Measurements from ENCODE around the gene SERPINA1. TPM values are rescaled to one million over a fixed set of nuclear protein-coding genes. Genes with fewer than 3 reads are reported as not detected.
"Not testable (repeated sequence)": the region's sequence is repeated elsewhere in the genome, so short reads cannot be mapped to it uniquely, and the experiment has no call there.

SERPINA1 gene
- polyA plus RNA-seq, 3 donors from 2014 or later: 1.7 to 5.5 (median 3.0) TPM

GRCh38 chr14:94349276-94349675 is 39.1 kb downstream of the SERPINA1 start:
- H3K4me3 Mint-ChIP-seq: no peak overlapping the region
- no peak overlapping the region for H3K27ac Mint-ChIP-seq
- no peaks in the 10 kb centered on the region for H3K9me3 Mint-ChIP-seq
- H3K27me3 Mint-ChIP-seq (ENCODE audit: low read depth in 3 of 3): peaks cover 3 to 8% (median 5%) of the 10 kb centered on the region in 3 donors
- DNase-seq: no peak
- H3K4me1 Mint-ChIP-seq: no peaks in the 10 kb centered on the region
- H3K36me3 Mint-ChIP-seq: no peaks in the 10 kb centered on the region

GRCh38 chr14:94348836-94349235 is 39.6 kb downstream of the SERPINA1 start:
- Mint-ChIP-seq H3K9me3 (no peaks in the 10 kb centered on the region), H3K36me3 (no peaks in the 10 kb centered on the region), H3K27me3 (ENCODE audit: low read depth in 3 of 3) (peaks cover 5 to 8% (median 5%) of the 10 kb centered on the region in 3 donors), H3K27ac (no peak overlapping the region), H3K4me3 (no peak overlapping the region), H3K4me1 (no peaks in the 10 kb centered on the region)
- DNase-seq: no peak

GRCh38 chr14:94346841-94347240 is 41.6 kb downstream of the SERPINA1 start:
- Mint-ChIP-seq H3K4me3 (no peak overlapping the region), H3K27ac (no peak overlapping the region), H3K36me3 (no peaks in the 10 kb centered on the region), H3K4me1 (no peaks in the 10 kb centered on the region), H3K9me3 (no peaks in the 10 kb centered on the region), H3K27me3 (ENCODE audit: low read depth in 3 of 3) (peaks cover 4 to 11% (median 5%) of the 10 kb centered on the region in 3 donors)
- DNase-seq: no peak

- peak overlapping the region in 1 of 6 donors; percentile 6 for H3K27ac Mint-ChIP-seq
- peak in 1 of 3 donors; percentile 13 for DNase-seq
- H3K36me3 Mint-ChIP-seq, H3K4me1 Mint-ChIP-seq, H3K9me3 Mint-ChIP-seq, H3K4me3 Mint-ChIP-seq: not testable (repeated sequence)
- H3K27me3 Mint-ChIP-seq (ENCODE audit: low read depth in 3 of 3): peaks cover 2 to 13% (median 3%) of the 10 kb centered on the region in 3 donors
These were observed 42.2 kb downstream of the SERPINA1 start for GRCh38 chr14:94346065-94346786.

- DNase-seq: no peak
- Mint-ChIP-seq H3K4me1 (no peaks in the 10 kb centered on the region), H3K27ac (no peak overlapping the region), H3K36me3 (no peaks in the 10 kb centered on the region), H3K4me3 (no peak overlapping the region), H3K9me3 (no peaks in the 10 kb centered on the region), H3K27me3 (ENCODE audit: low read depth in 3 of 3) (peaks cover 2 to 17% (median 3%) of the 10 kb centered on the region in 3 donors)
These were observed 42.9 kb downstream of the SERPINA1 start for GRCh38 chr14:94345344-94346064.

GRCh38 chr14:94344389-94344788 is 44.0 kb downstream of the SERPINA1 start:
- H3K27ac Mint-ChIP-seq: no peak overlapping the region

GRCh38 chr14:94343238-94344005 is 45.0 kb downstream of the SERPINA1 start:
- Mint-ChIP-seq H3K27ac (no peak overlapping the region), H3K4me3 (no peak overlapping the region), H3K4me1 (no peaks in the 10 kb centered on the region), H3K36me3 (no peaks in the 10 kb centered on the region), H3K9me3 (no peaks in the 10 kb centered on the region), H3K27me3 (ENCODE audit: low read depth in 3 of 3) (peaks cover 0 to 15% (median 3%) of the 10 kb centered on the region in 3 donors)
- DNase-seq: no peak

More at GRCh38 chr14:94344389-94344788, 44.0 kb downstream of the SERPINA1 start:
- Mint-ChIP-seq H3K4me1 (no peaks in the 10 kb centered on the region), H3K4me3 (no peak overlapping the region), H3K36me3 (no peaks in the 10 kb centered on the region), H3K27me3 (ENCODE audit: low read depth in 3 of 3) (peaks cover 2 to 16% (median 3%) of the 10 kb centered on the region in 3 donors), H3K9me3 (no peaks in the 10 kb centered on the region)
- DNase-seq: no peak

GRCh38 chr14:94342334-94342934 is 46.0 kb downstream of the SERPINA1 start:
- no peaks in the 10 kb centered on the region for H3K4me1 Mint-ChIP-seq
- H3K27me3 Mint-ChIP-seq (ENCODE audit: low read depth in 3 of 3): peaks cover 0 to 15% (median 3%) of the 10 kb centered on the region in 3 donors
- no peak for DNase-seq
- H3K4me3 Mint-ChIP-seq: no peak overlapping the region
- no peak overlapping the region for H3K27ac Mint-ChIP-seq
- H3K9me3 Mint-ChIP-seq: no peaks in the 10 kb centered on the region
- no peaks in the 10 kb centered on the region for H3K36me3 Mint-ChIP-seq

GRCh38 chr14:94341656-94342333 is 46.6 kb downstream of the SERPINA1 start:
- no peak for DNase-seq
- Mint-ChIP-seq H3K27me3 (ENCODE audit: low read depth in 3 of 3) (peaks cover 0 to 15% (median 3%) of the 10 kb centered on the region in 3 donors), H3K27ac (no peak overlapping the region), H3K36me3 (no peaks in the 10 kb centered on the region), H3K9me3 (no peaks in the 10 kb centered on the region), H3K4me3 (no peak overlapping the region), H3K4me1 (no peaks in the 10 kb centered on the region)

- no peaks in the 10 kb centered on the region for H3K36me3 Mint-ChIP-seq
- no peaks in the 10 kb centered on the region for H3K9me3 Mint-ChIP-seq
- no peaks in the 10 kb centered on the region for H3K4me1 Mint-ChIP-seq
- H3K4me3 Mint-ChIP-seq: no peak overlapping the region
- no peak for DNase-seq
- peaks cover 0 to 15% (median 3%) of the 10 kb centered on the region in 3 donors for H3K27me3 Mint-ChIP-seq (ENCODE audit: low read depth in 3 of 3)
- H3K27ac Mint-ChIP-seq: no peak overlapping the region
These were observed 47.9 kb downstream of the SERPINA1 start for GRCh38 chr14:94340533-94340932.

GRCh38 chr14:94338023-94338422 is 50.4 kb downstream of the SERPINA1 start:
- H3K27me3 Mint-ChIP-seq (ENCODE audit: low read depth in 3 of 3): peaks cover 2 to 13% (median 3%) of the 10 kb centered on the region in 3 donors
- no peak overlapping the region for H3K4me3 Mint-ChIP-seq

GRCh38 chr14:94337274-94337673 is 51.1 kb downstream of the SERPINA1 start:
- Mint-ChIP-seq H3K4me1 (no peaks in the 10 kb centered on the region), H3K9me3 (no peaks in the 10 kb centered on the region), H3K4me3 (no peak overlapping the region), H3K36me3 (no peaks in the 10 kb centered on the region), H3K27me3 (ENCODE audit: low read depth in 3 of 3) (peaks cover 2 to 11% (median 3%) of the 10 kb centered on the region in 3 donors), H3K27ac (no peak overlapping the region)
- no peak for DNase-seq

More at GRCh38 chr14:94338023-94338422, 50.4 kb downstream of the SERPINA1 start:
- H3K9me3 Mint-ChIP-seq: no peaks in the 10 kb centered on the region
- DNase-seq: no peak
- no peaks in the 10 kb centered on the region for H3K36me3 Mint-ChIP-seq
- no peak overlapping the region for H3K27ac Mint-ChIP-seq
- no peaks in the 10 kb centered on the region for H3K4me1 Mint-ChIP-seq

- no peak overlapping the region for H3K4me3 Mint-ChIP-seq
- H3K9me3 Mint-ChIP-seq: no peaks in the 10 kb centered on the region
- H3K27me3 Mint-ChIP-seq (ENCODE audit: low read depth in 3 of 3): peaks cover 0 to 2% (median 0%) of the 10 kb centered on the region in 3 donors
- H3K36me3 Mint-ChIP-seq: no peaks in the 10 kb centered on the region
- no peaks in the 10 kb centered on the region for H3K4me1 Mint-ChIP-seq
- H3K27ac Mint-ChIP-seq: no peak overlapping the region
- no peak for DNase-seq
These were observed 53.5 kb downstream of the SERPINA1 start for GRCh38 chr14:94334872-94335271.
